Measurements from ENCODE around the gene CNTNAP1.

- TF ChIP-seq, protein P1, sequence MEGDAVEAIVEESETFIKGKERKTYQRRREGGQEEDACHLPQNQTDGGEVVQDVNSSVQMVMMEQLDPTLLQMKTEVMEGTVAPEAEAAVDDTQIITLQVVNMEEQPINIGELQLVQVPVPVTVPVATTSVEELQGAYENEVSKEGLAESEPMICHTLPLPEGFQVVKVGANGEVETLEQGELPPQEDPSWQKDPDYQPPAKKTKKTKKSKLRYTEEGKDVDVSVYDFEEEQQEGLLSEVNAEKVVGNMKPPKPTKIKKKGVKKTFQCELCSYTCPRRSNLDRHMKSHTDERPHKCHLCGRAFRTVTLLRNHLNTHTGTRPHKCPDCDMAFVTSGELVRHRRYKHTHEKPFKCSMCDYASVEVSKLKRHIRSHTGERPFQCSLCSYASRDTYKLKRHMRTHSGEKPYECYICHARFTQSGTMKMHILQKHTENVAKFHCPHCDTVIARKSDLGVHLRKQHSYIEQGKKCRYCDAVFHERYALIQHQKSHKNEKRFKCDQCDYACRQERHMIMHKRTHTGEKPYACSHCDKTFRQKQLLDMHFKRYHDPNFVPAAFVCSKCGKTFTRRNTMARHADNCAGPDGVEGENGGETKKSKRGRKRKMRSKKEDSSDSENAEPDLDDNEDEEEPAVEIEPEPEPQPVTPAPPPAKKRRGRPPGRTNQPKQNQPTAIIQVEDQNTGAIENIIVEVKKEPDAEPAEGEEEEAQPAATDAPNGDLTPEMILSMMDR (IDR thresholded peaks at IDR 0.05), result no peak
- no peak for TF ChIP-seq ZFX (IDR thresholded peaks at IDR 0.05; ENCODE audit: borderline replicate concordance)
These were observed 24.4 kb downstream of the CNTNAP1 start for GRCh38 chr17:42706732-42707131.

Data from 22Rv1 (cell line).